SK-N-MC (cell line): Measurements from ENCODE around the gene MDM1.

Experiments
- DNase-seq: peaks from one replicate; pipeline ENCODE4 v3.0.0-alpha.2; 2011; ENCODE audit warnings: low read depth, low spot score
- H3K27ac ChIP-seq: fragments of 200-600 bp; sonication (generic); 2 replicates; pipeline ENCODE4 v1.5.1; 2016; ENCODE audit warnings: mixed run types
- H3K36me3 ChIP-seq: fragments of 200-600 bp; sonication (generic); 2 replicates; pipeline ENCODE4 v1.6.1; 2017; ENCODE audit warnings: antibody characterized with exemption, low read length, mixed read lengths; ENCODE audit not compliant: insufficient read depth
- H3K4me3 ChIP-seq: fragments of 200-600 bp; sonication (generic); 2 replicates; pipeline ENCODE4 v1.5.1; 2016
- H3K9ac ChIP-seq: fragments of 200-600 bp; sonication (generic); 2 replicates; pipeline ENCODE4 v1.8.0; 2017; ENCODE audit warnings: mixed run types, mixed read lengths; ENCODE audit not compliant: insufficient read length
- H3K9me3 ChIP-seq: fragments of 200-600 bp; sonication (generic); 2 replicates; pipeline ENCODE4 v1.6.1; 2017; ENCODE audit warnings: low read depth, mild to moderate bottlenecking, antibody characterized with exemption, low read length, moderate library complexity, mixed read lengths
- EZH2 ChIP-seq: fragments of 200-600 bp; sonication (generic); IDR thresholded peaks from one replicate; pipeline ENCODE4 v1.6.1; 2017; ENCODE audit warnings: antibody characterized with exemption
- FOXP2 ChIP-seq: optimal IDR thresholded peaks from 2 replicates; pipeline ENCODE3; 2011; ENCODE audit warnings: mild to moderate bottlenecking, moderate library complexity; ENCODE audit not compliant: insufficient read depth; ENCODE audit errors: extremely low read length, control extremely low read depth
- POLR2AphosphoS5 ChIP-seq: IDR thresholded peaks from 2 replicates; pipeline ENCODE4 v1.6.1; 2012; ENCODE audit warnings: mild to moderate bottlenecking, low read depth, low read length, borderline replicate concordance

The MDM1 gene

GRCh38 chr12:68348419-68348818 lies 16.3 kb upstream of the MDM1 start:
- no peak for DNase-seq
- no peak overlapping the region for H3K4me3 ChIP-seq
- TF ChIP-seq POLR2AphosphoS5 (no peak), EZH2 (no peak), FOXP2 (no peak)
- no peak overlapping the region for H3K27ac ChIP-seq
- H3K9me3 ChIP-seq = no peaks in the 10 kb centered on the region
- no peak overlapping the region for H3K9ac ChIP-seq
- no peaks in the 10 kb centered on the region for H3K36me3 ChIP-seq

DNA sequence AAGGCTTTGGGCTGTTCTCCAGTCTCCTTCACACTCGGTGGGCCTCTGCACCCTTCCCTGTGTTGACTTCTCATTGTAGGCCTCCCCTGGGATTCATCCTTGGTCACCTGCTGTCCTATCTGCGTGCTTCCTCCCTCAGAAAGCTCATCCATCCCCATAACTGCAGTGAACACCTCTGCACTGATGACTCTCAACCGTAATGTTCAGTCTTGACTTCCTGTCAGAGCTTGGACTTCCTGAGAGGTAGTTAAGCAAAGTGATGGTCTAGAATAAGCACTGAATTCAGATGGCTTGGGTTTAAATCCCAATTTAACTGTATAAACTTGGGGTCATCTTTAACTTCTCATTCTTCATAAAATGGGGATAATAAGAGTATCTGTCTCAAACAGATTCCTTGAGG lies 13.6 kb upstream of the MDM1 start:
- no peaks in the 10 kb centered on the region for H3K36me3 ChIP-seq
- H3K4me3 ChIP-seq = no peak overlapping the region
- no peak overlapping the region for H3K27ac ChIP-seq
- no peak for DNase-seq
- H3K9me3 ChIP-seq = no peaks in the 10 kb centered on the region
- no peak for TF ChIP-seq FOXP2
- no peak for TF ChIP-seq POLR2AphosphoS5
- no peak for TF ChIP-seq EZH2
- H3K9ac ChIP-seq = no peak overlapping the region

DNA sequence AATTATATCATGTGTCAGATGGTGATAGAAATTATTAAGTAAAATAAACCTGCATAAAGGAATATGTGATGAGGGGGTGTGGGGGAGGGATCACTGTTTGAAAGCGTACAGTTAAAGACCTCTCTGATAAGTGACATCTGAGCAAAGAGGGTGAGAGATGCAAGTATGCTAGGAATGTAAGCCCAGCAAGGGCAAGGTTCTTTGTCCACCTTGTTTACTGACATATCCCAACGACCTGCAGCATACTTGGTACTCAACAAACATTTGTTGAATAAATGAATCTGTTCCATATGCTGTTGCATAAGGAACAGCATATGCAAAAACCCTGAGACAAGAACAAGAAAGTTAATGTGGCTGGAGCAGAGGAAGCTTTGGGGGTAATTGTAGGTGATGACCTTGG lies 12.0 kb upstream of the MDM1 start:
- Histone ChIP-seq H3K4me3 (no peak overlapping the region), H3K9me3 (no peaks in the 10 kb centered on the region), H3K36me3 (no peaks in the 10 kb centered on the region), H3K9ac (no peak overlapping the region), H3K27ac (no peak overlapping the region)
- TF ChIP-seq POLR2AphosphoS5 = no peak
- no peak for TF ChIP-seq FOXP2
- TF ChIP-seq EZH2 = no peak
- DNase-seq = no peak

- DNase-seq = no peak
These were observed 10.8 kb upstream of the MDM1 start for GRCh38 chr12:68342966-68343365.

DNA sequence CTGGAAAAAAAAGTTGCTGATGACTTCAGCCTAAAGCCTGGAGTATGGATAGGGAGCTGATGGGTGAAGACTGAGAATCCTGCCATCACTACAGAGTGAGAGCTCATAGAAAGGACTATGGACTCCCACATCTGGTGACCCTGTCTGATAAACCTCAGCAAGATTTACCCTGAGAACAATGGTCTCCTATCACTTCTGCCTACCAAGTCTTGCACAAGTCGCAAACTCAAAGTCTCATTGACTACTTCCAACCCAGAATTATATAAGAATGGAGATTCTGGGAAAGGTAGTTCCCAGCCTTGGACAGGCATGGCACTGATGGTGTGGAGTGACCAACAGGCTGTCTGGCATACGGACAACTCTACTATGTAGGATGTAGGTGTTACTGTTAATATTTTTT lies 9.7 kb upstream of the MDM1 start:
- no peak for TF ChIP-seq POLR2AphosphoS5
- TF ChIP-seq FOXP2 = no peak
- TF ChIP-seq EZH2 = no peak
- Histone ChIP-seq H3K4me3 (no peak overlapping the region), H3K27ac (no peak overlapping the region), H3K9me3 (no peaks in the 10 kb centered on the region), H3K9ac (no peak overlapping the region), H3K36me3 (no peaks in the 10 kb centered on the region)
- DNase-seq = no peak

More at GRCh38 chr12:68342966-68343365, 10.8 kb upstream of the MDM1 start:
- TF ChIP-seq FOXP2 = no peak
- no peak for TF ChIP-seq POLR2AphosphoS5
- TF ChIP-seq EZH2 = no peak
- no peaks in the 10 kb centered on the region for H3K9me3 ChIP-seq
- H3K9ac ChIP-seq = no peak overlapping the region
- H3K27ac ChIP-seq = no peak overlapping the region
- H3K4me3 ChIP-seq = no peak overlapping the region
- no peaks in the 10 kb centered on the region for H3K36me3 ChIP-seq

- DNase-seq = no peak
- Histone ChIP-seq H3K9ac (no peak overlapping the region), H3K9me3 (no peaks in the 10 kb centered on the region), H3K27ac (no peak overlapping the region), H3K36me3 (no peaks in the 10 kb centered on the region), H3K4me3 (no peak overlapping the region)
- TF ChIP-seq FOXP2 = no peak
- TF ChIP-seq POLR2AphosphoS5 = no peak
- TF ChIP-seq EZH2 = no peak
These were observed 8.5 kb upstream of the MDM1 start for GRCh38 chr12:68340404-68341270.

DNA sequence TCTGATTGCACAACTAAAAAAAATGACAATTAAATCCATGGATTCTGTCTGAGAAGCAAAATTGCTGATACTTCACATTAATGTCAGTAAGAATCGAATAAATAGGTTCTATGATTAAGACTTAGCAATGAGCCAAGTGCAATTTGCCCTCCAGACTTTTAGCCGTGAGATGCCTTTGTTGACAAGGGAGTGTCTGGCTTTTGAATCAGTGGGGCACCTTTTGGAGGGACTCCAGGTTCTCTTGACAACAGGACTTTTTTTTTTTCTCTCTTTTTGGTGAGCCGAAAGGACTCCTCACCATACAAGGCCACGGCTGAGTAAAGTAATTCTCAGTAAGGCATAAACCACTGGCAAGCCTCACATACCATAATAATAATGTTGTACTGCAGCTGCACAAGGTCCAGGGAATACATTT lies 4.7 kb upstream of the MDM1 start:
- Histone ChIP-seq H3K27ac (0 out of 2 replicates have a peak overlapping the region, but pooled peaks have one; percentile 12), H3K36me3 (no peaks in the 10 kb centered on the region), H3K4me3 (peak overlapping the region; percentile 20; the same call in 1 of the 2 replicates), H3K9me3 (no peaks in the 10 kb centered on the region), H3K9ac (peak overlapping the region; percentile 1)
- TF ChIP-seq POLR2AphosphoS5 = no peak
- no peak for TF ChIP-seq EZH2
- TF ChIP-seq FOXP2 = no peak
- no peak for DNase-seq

- H3K27ac ChIP-seq = no peak overlapping the region
- 0 out of 2 replicates have a peak, but pooled peaks cover 3% of the 10 kb centered on the region for H3K36me3 ChIP-seq
- H3K4me3 ChIP-seq = no peak overlapping the region
- no peak overlapping the region for H3K9ac ChIP-seq
- DNase-seq = no peak
- TF ChIP-seq FOXP2 = no peak
- H3K9me3 ChIP-seq = no peaks in the 10 kb centered on the region
These were observed 3.3 kb upstream of the MDM1 start for GRCh38 chr12:68335462-68335861.
